CD4-positive, alpha-beta T cell treated with Interleukin-15 for 4 hours (primary cell): Measurements from ENCODE around the gene PGLYRP4.

ENCODE experiments used
- DNase-seq: peaks from one replicate; pipeline ENCODE4 v3.0.0-alpha.2; 2020; ENCODE audit warnings: low spot score

Gene PGLYRP4

DNA sequence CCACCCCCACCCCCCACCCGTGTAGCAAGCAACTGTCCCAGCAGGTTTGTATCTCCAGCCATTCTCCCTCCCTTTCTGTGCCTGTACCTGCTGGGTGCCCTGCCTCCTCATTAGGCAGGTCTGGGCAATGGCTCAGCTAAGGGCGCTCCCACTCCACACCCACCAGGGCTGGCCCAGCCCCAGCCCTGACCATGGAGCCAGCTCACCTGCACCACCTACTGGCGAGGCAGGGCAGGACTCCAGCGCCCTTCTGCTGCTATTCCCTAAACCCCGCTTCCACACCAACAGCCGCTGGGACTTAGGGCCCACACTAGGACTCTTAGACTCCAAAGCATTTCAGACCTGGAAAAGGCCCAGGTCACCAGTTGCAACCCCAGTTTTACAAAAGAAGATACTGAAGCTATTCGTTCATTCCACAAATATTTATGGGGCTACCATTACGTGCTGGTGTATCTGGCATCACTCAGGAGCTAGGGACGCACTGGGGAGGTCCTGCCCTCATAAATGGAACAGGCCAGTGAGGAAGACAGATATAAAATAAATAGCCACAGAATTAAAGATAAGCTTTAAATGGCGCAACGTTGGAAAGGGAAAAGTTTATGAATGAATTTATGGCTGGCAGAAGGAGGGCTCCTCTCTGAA is 59.9 kb downstream of the PGLYRP4 start:
- DNase-seq = no peak
